HG02981 (cell line): Measurements from ENCODE around the gene DNM3.

ENCODE experiments used
- ATAC-seq: cut with Tn5 transposase; IDR thresholded peaks from one replicate; pipeline ENCODE4 v1.9.1; 2021; ENCODE audit warnings: mild to moderate bottlenecking, moderate library complexity; ENCODE audit not compliant: unreplicated experiment

Gene DNM3

DNA sequence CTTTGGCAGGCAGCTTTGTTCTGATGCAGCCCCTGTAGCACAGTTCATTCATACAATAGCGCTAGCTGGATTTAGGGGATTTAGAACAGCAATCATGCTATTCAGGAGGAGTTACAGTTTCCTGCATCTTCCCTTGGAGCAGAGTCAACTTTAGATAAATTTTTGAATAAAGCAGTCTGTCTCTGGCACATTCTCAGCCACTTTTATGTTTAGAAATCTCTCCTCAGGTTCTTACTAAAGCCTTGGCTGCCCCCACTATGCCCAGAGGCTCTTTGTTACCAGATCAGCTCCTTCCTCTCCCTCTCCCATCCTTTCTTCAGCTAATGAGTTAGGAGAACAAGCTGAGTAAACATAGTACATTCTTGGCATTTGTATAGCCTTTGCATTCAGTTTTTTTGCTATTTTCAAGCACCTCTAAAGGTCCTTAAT is 619.6 kb downstream of the DNM3 start:
- ATAC-seq, result no peak
